HG02763 (cell line): ENCODE measurements around the gene DGCR8.

ENCODE experiments used
- ATAC-seq: cut with Tn5 transposase; IDR thresholded peaks from one replicate; pipeline ENCODE4 v1.9.1; 2021; ENCODE audit warnings: mild to moderate bottlenecking, moderate library complexity; ENCODE audit not compliant: unreplicated experiment

The DGCR8 gene

DNA sequence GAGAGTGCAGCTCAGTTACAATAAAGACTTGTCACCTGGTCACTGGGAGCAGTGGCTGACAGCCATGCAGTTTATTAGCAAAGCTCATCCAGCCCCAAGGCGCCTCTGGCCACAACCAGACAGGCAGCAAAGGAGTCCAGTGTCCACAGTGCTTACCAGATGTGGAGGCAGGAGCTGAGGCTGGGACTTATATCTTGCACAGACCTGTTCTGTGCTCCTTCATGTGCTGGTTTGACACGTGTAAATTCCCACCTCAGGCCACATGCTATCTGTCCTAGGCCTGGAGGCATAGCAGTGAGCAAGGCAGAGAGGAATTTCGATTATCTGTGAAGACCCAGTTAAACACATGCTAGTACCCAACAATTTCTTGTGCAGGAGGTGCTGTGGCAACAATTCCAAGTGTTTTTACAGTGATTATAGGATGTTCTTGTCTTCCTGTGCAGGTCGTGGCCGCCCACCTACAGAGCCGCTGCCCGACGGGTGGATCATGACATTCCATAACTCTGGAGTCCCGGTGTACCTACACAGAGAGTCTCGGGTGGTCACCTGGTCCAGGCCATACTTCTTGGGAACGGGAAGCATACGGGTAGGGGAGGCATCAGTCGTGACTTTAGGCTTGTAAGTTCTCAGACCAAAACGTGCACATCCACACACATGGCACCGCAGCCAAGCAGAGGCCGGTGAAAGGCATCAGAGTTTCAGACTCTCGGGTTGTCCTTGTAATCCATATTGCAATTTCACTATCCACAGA lies 9.4 kb downstream of the DGCR8 start:
- no peak for ATAC-seq

DNA sequence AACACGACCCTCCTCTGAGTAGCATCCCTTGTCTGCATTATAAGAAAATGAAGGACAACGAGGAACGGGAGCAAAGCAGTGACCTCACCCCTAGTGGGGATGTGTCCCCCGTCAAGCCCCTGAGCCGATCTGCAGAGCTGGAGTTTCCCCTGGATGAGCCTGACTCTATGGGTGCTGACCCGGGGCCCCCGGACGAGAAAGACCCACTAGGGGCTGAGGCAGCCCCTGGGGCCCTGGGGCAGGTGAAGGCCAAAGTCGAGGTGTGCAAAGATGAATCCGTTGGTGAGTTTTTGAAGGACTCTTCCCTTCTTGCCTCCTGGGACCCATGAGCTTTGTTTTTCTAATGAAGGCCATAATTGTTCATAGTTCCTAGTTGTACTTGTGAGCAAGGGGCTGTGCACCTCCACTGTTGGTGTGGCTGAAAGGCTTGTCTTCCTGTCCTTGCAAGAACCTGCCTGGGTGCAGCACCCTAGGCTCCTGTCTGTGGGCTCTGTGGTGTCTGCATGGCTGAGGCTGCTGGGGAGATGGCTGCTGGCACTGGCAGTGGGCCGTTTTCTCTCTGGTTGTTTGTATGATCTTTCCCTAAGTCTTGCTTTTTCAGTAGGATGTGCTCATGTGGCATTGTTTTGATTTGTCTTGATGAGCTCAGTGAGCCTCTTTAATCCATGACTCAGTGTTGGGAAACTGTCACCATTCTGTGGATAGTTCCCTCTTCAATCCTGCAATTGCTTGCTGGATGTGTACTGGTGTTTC lies 10.1 kb downstream of the DGCR8 start:
- ATAC-seq = no peak

DNA sequence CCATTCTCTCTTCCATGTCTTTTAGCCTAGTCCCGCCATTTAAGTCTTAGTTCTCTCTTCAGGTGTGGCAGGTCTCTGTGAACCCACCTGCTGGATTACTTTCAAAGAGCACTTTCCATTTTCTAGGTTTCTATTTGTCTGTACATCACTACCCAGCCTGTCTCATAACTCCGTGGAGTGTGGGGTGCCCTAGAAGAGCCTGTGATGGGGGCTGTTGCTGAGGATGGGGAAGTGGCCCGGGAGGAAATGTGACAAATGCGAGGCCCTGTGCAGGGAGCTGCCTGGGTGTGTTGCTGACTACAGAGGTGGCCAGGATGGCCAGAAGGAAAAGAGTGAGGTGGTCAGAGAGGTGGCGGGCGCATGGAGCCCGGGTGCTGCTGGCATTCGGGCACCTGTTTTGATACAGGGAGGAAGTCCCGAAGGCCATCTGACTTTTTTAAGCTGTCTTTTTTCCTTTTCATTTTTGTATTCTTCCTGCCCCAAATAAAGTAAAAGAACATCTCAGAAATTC lies 10.7 kb downstream of the DGCR8 start:
- ATAC-seq = no peak

DNA sequence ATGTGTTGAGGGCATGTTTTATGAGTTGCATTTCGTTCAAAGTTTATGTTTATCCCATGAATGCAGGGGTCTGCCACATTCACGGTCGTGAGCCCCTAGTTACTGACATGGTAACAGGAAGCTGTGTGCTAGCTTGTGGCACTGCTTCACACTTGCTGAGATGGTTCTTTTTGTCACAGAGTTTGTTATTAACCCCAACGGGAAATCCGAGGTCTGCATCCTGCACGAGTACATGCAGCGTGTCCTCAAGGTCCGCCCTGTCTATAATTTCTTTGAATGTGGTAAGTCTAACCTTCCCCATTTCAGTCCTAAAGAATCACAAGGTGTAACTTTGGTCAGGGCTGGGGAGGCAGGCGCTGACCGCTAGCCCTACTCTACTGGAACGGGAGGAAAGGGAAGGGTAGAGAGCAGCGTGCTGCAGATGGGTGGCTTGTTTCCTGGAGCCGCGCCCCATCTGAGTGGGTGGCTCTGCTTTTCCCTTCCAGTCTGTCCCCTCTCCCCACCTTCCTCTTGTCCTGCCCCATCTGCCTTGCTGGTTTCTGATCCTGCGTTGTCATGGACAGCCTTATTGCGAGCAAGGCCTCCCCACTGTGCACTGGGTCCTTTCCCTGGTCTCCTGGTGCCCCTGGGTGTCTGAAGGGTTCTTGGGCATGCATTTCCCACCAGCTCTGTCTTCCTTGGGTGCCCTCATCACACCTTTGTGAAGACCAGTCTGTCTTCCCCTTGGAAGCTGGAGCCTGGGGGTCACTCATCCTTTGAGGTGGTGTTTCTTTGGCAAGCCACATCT lies 11.8 kb downstream of the DGCR8 start:
- no peak for ATAC-seq

DNA sequence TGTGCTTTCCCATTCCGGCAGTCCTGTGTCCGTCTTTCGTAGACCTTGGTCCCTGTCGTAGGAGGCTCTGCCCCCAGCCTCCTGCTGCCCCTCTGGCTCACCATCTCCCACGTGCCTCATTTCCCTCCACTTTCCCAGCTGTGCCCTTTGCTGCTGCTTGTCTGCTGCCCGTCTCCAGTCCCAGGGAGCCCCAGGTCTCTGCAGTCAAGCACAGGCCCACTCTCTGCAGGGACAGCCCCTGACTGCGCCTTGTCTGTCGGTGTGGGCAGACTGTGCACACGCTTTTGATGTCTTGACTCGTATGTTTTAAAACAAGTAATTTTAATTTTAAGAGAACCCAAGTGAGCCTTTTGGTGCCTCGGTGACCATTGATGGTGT lies 12.4 kb downstream of the DGCR8 start:
- no peak for ATAC-seq

DNA sequence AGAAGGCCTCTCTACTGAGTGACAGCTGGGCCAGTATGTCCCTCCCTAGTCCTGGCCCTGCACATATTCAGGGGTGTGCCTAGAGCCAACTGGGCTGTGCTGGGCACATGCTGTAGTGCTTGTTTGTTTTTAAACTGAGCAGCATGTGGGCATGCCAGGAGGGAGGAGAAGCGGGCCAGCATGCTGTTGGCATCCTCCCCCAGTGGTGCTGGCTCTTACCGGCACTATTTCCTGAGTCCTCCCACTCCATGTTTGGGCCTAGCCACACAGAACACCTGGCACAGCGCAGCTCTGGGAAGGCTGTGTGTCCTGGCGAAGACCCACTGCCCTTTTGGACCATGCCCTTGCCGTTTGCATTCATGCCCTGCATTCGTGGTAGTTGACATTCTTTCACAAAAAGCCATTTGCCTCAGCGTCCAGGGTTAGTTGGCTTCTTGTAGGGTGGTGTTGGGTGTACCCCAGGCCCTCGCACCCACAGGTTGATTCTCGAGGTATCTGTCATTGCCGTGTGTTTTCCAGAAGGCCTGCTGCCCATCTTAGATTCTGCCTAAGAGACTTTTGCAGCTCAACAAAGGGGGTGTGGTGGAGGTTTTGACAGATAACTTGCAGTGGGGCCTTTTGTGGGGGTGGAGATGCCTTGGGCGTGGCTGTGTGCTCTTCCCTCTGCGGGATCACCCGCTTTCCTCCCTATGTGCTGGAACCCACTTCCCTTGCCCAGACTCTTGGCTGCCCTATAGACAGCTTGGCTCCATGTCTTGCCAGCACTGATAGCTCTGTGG lies 13.6 kb downstream of the DGCR8 start:
- ATAC-seq = no peak

DNA sequence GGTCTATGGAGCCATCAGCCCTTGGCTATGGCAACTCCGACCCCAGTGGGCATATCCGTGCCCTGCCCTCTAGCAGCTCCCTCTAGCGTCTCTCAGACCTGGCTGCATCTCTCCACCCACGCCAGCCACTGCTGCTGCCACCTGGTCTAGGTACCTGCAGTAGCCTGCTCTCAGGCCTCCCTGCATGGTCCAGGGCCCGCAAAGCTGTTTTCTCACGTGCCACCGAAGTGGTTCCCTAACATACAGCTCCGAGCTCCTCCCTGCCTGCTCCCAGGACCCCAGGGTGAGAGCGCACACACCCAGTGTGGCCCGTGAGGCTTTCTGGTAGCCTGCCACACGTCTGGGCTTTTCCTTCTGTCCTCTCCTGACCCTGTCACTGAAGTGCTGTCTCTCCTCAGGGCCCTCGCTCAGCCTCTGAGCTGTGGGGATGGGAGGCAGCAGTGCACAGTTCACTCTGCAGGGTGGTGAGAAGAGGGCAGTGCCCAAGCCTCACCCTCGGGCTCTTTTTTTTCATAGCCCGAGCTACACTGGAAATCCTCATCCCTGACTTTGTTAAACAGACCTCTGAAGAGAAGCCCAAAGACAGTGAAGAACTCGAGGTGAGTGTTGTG lies 14.3 kb downstream of the DGCR8 start:
- ATAC-seq = no peak

DNA sequence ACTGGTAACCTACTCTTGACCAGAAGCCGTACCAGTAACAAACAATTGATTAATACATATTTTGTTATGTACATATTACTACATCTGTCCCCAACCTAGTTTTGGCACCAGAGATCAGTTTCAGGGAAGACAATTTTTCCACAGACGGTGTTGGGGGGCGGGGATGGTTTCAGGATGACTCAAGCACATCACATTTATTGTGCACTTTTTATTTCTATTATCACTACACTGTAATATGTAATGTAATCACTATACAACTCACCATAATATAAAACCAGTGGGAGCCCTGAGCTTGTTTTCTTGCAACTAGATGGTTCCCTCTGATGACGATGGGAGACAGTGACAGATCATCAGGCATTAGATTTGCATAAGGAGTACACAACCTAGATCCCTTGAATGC lies 15.5 kb downstream of the DGCR8 start:
- ATAC-seq = no peak

DNA sequence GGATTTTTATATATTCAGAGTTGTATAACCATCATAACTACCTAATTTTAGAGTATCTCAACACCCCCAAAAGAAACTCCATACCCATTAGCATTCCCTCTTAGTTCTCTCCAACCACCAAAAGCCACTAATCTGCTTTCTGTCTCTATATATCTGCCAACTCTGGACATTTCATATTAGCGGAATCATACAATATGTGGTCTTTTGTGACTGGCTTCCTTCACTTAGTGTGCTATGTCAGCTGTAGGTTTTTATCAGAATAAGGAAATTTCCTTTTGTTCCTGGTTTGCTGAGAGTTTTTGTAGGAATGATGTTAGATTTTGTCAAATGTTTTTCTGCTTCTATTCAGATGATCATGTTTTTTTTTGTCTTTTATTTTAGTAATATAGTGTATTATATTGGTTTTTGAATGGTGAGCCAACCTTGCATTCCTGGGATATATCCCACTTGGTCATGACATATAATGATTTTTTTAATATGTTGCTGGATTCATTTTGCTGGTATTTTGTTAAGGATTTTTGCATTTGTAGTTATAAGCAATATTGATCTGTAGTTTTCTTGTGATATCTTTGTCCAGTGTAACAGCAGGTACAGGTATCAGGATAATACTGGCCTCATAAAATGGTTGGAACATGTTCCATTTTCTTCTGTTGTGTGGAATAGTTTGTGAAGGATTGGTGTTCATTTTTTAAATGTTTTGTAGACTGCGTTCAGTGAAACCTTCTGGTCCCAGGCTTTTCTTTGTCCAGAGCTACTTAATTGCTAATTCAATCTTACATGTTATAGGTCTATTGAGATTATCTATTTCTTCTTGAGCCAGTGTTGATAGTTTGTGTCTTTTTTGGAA lies 16.8 kb downstream of the DGCR8 start:
- ATAC-seq = no peak

DNA sequence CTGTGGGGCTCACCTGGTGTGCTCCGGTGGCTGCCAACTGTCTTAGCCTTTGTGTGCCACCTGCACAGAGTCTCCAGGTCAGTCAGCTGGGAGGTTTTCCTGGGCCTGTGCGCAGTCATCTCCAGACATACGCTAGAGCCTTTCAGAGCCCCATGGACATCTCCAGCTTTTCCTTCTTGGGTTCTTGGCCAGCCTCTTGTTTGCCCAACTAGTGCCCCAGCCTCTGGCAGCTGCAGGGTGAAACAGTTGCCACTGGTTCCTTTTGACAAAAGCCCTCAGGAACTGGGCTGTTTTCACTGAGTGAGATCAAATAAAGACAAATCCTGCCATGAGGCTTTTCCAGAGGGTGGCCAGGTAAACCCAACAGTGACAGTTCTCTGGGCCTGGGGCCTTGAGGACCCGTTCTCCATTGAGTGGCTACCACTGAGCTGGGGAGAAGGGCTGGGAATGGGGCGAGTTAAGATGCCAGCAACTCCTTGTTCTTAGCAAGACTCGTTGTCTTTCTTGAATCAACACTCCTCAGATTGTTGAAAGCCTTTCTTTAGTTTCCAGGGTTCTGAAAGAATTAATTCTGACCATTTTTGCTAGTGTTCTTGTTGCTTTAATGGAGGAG lies 19.2 kb downstream of the DGCR8 start:
- no peak for ATAC-seq

DNA sequence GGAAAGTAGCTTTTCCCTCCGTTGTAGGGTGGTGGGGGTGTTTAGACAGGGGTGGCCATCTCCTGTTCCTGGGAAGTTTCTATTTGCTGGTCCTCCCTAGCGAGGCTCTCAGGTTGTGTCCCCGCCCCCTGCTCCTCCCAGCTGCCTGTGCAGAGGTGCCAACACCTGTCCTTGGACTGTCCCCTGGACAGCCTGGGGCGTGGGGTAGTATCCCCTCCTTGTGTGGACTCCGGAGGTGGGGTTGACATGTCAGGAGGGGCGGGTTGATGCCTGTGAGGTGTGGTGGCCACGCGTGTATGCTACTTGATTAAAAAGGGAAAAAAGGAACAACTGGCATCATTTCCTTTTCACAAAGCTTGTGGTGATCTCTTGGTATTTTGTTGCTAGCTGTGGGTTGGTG lies 21.6 kb downstream of the DGCR8 start:
- no peak for ATAC-seq

DNA sequence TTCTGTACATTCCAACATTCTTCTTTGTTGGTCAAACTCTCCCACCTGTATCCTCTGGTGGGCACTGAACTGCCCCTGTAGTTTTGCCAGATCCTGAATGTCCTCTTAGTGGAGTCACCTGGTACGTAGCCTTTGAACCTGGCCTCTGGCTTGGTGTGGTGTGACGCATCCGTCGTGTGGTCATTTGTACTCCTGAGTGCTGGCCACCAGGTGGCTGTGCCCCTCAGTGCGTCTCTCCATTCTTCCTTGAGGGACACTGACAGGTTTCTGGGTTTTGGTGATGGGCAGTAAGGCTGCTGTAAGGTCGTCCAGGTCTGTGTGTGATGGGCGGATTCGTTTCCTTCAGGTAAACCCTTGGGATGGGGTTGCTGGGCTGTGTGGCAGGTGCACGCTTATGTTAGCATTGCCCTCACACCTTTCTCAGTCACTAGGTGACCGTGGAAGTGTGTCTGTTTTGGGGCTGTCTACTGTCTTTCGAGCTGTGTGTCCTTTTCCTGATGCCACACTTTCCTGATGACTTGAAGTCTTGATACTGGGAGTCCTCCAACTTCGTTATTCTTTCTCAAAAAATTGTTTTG lies 22.3 kb downstream of the DGCR8 start:
- ATAC-seq = no peak

DNA sequence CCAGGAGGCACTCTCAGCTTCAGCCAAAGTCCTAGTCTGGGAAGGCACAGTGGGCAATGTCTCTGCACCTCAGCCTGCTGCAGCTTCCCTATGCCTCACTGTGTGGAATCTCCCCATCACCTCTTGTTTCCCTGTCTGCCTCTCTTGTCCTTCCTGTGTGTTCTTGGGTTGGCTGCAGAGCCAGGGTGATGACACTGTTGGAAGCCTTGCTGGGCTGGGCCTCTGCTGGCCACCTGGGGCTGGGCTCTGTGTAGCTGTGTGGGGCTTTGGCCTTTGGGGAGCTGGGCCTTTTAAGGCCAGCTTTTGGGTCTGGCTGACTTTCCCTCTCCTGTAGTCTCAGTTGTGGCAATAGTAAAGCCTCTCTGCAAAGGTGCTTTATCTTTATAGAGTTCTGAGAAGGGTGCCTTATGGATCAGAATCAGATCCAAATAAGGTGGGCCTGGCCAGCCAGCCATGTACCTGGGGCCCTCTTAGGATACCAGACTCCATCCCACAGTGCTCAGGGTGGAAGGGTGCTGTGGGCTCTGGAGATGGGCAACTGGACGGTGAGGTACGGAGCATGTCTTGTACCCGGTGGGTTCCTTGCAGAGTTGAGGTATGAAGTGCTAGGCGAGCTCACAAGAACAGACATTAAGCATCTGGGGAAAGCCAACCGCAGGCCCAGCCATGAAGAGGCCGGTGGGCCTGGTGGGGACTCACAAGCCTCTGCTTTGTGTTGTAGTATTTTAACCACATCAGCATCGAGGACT lies 25.6 kb downstream of the DGCR8 start:
- no peak for ATAC-seq

DNA sequence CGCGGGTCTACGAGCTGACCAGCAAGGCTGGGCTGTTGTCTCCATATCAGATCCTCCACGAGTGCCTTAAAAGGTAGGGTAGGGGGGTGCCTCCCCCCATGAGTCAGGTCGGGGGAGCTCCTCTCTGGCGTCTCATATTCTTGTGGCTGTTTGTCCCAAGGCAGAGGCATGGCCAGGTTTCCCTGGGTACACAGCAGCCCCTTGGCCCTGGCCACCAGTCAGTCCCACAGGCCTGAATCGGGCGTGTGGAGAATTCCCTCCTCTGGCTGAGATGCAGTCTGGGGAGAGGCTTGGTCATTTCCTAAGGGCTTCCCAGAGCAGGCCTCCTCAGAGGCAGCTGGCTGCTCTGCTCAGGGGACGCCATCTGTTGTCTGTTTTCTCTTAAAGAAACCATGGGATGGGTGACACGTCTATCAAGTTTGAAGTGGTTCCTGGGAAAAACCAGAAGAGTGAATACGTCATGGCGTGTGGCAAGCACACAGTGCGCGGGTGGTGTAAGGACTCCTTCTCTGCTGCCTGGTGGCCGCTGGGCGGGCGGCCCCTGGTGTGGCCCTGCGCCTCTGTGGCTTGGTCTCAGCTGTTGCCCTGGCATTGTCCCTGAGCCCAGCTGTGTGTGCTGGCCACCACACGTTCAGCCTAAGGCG lies 26.3 kb downstream of the DGCR8 start:
- ATAC-seq = no peak

DNA sequence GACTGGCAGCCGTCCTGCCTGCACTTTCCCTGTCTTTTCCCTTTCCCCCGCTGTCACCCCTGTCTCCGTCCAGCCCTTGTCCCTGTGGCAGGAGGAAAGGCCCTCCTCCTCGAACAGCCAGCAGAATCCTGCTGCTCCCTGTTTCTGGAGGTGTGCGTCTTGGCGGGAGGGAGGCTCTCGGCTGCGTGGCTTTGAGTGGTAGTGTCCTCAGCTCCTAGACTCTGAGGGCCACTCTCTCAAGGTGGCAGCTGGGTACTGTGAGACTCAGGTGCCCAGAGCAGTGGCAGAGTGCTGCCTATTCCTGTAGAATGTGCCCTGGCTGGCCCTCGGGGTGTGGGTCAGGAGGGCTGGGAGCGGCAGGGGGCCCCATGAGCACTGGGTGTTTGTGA lies 26.8 kb downstream of the DGCR8 start:
- ATAC-seq = no peak

DNA sequence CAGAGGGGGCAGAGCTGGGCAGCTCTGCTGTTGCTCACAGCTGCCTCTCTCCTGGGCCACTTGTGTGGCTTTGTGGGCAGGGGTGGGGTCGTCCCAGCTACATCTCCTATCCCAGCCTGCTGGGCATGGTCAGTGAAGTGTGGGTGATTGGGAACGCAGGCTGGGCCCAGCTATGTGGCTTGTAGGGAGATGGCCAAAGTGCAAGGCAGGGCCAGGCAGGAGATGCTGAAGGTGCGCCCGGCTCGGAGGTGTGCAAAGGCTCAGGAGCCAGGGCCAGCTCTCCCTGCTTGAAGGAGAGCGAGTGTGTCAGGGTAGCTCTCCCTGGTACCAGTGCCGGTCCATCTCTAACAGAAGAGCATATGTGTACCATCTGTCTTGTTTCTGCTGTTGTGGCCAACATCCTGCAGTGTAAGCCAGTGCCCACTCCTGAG lies 27.4 kb downstream of the DGCR8 start:
- ATAC-seq = no peak

DNA sequence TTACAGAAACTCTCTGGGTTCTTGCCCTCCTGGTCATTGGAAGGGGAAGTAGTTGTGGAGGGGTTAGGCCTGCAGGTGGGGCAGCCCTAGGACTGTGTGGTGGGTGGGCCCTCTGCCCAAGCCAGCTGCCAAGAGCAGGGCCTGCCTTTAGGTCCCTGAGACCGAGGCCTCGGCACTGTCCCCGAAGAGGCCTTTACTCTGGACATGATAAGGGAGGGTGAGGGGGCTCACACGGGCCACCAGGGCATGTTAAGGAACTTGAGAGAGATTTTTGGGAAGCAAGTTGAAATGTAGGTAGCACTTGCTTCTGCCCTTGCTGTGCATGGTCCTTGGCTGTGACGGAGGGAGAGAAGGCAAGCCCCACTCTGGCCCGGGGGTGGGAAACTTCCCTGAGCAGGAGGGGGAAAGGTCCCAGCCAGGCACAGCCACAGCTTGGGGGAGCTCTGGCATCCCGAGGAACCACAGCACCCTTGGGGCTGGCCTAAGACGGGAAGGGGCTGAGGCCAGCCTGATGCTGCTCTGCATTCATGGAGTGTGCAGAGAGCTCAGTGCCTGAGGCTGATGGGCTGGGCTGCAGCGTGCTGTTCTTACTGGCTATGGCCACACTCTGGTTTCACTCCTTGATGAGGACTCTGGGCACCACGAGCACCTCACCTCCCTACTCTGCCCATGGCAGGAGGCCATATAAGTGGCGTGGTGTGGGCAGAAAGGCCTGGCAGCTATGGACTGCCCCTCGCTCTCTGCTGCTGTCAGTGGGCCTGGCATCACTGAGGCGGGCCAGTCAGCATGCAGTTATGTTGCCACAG lies 28.1 kb downstream of the DGCR8 start:
- ATAC-seq = no peak
